Ovary (tissue), 9 donors: ENCODE measurements around the gene DCST1. TPM values are rescaled to one million over a fixed set of nuclear protein-coding genes. Genes with fewer than 3 reads are reported as not detected.

Experiments
- DNase-seq, 5 donors: peaks; one replicate each; pipeline ENCODE4 v3.0.0-alpha.2; 2019 to 2020
- H3K27ac ChIP-seq, 2 donors: fragments of 200-600 bp; one replicate each; pipeline versions ENCODE4 v1.5.1 to v1.8.0; 2019 to 2022
- H3K27me3 ChIP-seq: fragments of 200-600 bp; one replicate; pipeline ENCODE4 v1.8.0; 2022
- H3K36me3 ChIP-seq: fragments of 200-600 bp; sonication (generic); one replicate; pipeline ENCODE4 v1.5.1; 2019
- H3K4me1 ChIP-seq: one replicate; pipeline ENCODE4 v1.8.1; 2013; ENCODE audit warnings: mild to moderate bottlenecking, moderate library complexity; ENCODE audit not compliant: insufficient read depth
- H3K4me3 ChIP-seq: fragments of 200-600 bp; sonication (generic); one replicate; pipeline ENCODE4 v1.5.1; 2017
- H3K9me3 ChIP-seq, 2 donors: fragments of 200-600 bp in 1 of 2; sonication (generic) in 1 of 2; one replicate each; pipeline versions ENCODE4 v1.5.1 to v1.8.1; 2013 to 2019; ENCODE audit warnings: mild to moderate bottlenecking in 1 of 2, moderate library complexity in 1 of 2
- EP300 ChIP-seq: sonication (generic); formaldehyde crosslinking; IDR thresholded peaks from one replicate; pipeline ENCODE4 v1.6.1; 2017; ENCODE audit warnings: antibody characterized with exemption
- POLR2A ChIP-seq: fragments of 450-650 bp; IDR thresholded peaks from one replicate; pipeline ENCODE4 v1.6.1; 2017; ENCODE audit warnings: antibody characterized with exemption, mild to moderate bottlenecking, moderate library complexity
- WGBS, 3 donors: extraction: QIAGEN DNeasy Blood & Tissue Kit in 1 of 3; methylation state at CpG; one replicate each; pipeline versions ENCODE4 v1.1.5 to v1.1.7; 2013 to 2017; 5-methylcytosine and 5-hydroxymethylcytosine counted together
- intact Hi-C, 4 donors: fragments of 100-400 bp; cut with DNase I; formaldehyde crosslinking; loops; one replicate each; pipeline versions ENCODE4 v1.11.0 to v1.15.1; 2022 to 2023
- polyA plus RNA-seq, 2 donors: library from polyadenylated mRNA; stranded (reverse); fragments of 200-250 nt in 1 of 2; fragments of 350-450 nt in 1 of 2; fragmentation: Illumina TruSeq in 1 of 2; extraction: RNeasy Lipid Tissue Mini Kit (QIAGEN cat#74804) in 1 of 2; gene quantifications; one replicate each; pipeline ENCODE4 v1.2.3, GENCODE V29; 2013 to 2014
- total RNA-seq, 7 donors: library from RNA; depleted of rRNA in 2 of 7; stranded (reverse); fragments of >200 nt in 2 of 7; fragmentation: NEBNext Ultra II Directional in 3 of 7; extraction: Animal tissue kit (Norgen Biotek cat#: 25700) in 3 of 7; gene quantifications; one replicate each; pipeline versions ENCODE4 v1.1.0 to v1.2.4, GENCODE V29; 2016 to 2023
- TF ChIP-seq, protein P1 (sequence below), 3 donors: fragments of 450-650 bp in 2 of 3; fragments of 200-600 bp in 1 of 3; IDR thresholded peaks; one replicate each; pipeline versions ENCODE4 v1.5.1 to v1.8.0; 2016 to 2022; ENCODE audit warnings: antibody characterized with exemption in 3 of 3, mild to moderate bottlenecking in 1 of 3
- donor health status: DM: no; HTN: no; CAD: no; lungs with moderate emphysema.
- donor health status: DM: no; HTN: no; CAD: no.
- donor health status: Bipolar disorder and iron deficiency.
- donor health status: DM: yes; HTN: yes; CAD: no.
- donor health status: DM: no; HTN: no; CAD: no.
- donor health status: DM: yes; HTN: yes; CAD: no.

Gene DCST1
- total and polyA plus RNA-seq, 9 donors = 0.06 to 0.80 (median 0.30) TPM; not detected in 4

DNA sequence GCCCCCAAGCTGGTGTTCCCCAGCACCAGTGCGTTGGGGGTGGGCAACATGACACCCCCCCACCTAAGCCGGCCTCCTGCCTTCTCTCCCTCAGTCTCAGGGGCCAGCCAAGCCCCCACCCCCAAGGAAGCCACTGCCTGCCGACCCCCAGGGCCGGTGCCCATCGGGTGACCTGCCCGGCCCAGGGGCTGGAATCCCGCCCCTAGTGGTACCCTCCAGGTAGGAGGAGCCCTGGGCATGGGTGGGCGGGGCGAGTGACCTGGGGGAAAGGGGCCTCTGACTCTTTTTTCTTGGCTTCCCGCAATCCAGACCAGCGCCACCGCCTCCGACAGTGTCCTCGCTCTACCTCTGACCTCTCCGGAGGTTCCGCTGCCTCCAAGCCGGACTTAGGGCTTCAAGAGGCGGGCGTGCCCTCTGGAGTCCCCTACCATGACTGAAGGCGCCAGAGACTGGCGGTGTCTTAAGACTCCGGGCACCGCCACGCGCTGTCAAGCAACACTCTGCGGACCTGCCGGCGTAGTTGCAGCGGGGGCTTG is 28.6 kb downstream of the DCST1 start:
- H3K36me3 ChIP-seq = no peaks in the 10 kb centered on the region
- TF ChIP-seq EP300 (no peak), POLR2A (no peak)
- TF ChIP-seq, protein P1, sequence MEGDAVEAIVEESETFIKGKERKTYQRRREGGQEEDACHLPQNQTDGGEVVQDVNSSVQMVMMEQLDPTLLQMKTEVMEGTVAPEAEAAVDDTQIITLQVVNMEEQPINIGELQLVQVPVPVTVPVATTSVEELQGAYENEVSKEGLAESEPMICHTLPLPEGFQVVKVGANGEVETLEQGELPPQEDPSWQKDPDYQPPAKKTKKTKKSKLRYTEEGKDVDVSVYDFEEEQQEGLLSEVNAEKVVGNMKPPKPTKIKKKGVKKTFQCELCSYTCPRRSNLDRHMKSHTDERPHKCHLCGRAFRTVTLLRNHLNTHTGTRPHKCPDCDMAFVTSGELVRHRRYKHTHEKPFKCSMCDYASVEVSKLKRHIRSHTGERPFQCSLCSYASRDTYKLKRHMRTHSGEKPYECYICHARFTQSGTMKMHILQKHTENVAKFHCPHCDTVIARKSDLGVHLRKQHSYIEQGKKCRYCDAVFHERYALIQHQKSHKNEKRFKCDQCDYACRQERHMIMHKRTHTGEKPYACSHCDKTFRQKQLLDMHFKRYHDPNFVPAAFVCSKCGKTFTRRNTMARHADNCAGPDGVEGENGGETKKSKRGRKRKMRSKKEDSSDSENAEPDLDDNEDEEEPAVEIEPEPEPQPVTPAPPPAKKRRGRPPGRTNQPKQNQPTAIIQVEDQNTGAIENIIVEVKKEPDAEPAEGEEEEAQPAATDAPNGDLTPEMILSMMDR (IDR thresholded peaks at IDR 0.05) = no peak
- intact Hi-C loops = loop anchor here in 3 of 4 donors (5.0 to 10.0 kb wide), 2 partner anchors 105 to 277 kb away; partner anchors contain the start of gene PBXIP1 (in 2 of the 3)
- H3K4me3 ChIP-seq = no peak overlapping the region
- peak; percentile 23 to 59 (median 46) for DNase-seq
- H3K9me3 ChIP-seq = no peaks in the 10 kb centered on the region
- no peaks in the 10 kb centered on the region for H3K27me3 ChIP-seq
- no peak overlapping the region for H3K27ac ChIP-seq
- 34 to 41% (median 35%) methylated on average over 26 to 29 of the region's 29 CpGs for WGBS, 3 donors
- peaks cover 7% of the 10 kb centered on the region for H3K4me1 ChIP-seq

DNA sequence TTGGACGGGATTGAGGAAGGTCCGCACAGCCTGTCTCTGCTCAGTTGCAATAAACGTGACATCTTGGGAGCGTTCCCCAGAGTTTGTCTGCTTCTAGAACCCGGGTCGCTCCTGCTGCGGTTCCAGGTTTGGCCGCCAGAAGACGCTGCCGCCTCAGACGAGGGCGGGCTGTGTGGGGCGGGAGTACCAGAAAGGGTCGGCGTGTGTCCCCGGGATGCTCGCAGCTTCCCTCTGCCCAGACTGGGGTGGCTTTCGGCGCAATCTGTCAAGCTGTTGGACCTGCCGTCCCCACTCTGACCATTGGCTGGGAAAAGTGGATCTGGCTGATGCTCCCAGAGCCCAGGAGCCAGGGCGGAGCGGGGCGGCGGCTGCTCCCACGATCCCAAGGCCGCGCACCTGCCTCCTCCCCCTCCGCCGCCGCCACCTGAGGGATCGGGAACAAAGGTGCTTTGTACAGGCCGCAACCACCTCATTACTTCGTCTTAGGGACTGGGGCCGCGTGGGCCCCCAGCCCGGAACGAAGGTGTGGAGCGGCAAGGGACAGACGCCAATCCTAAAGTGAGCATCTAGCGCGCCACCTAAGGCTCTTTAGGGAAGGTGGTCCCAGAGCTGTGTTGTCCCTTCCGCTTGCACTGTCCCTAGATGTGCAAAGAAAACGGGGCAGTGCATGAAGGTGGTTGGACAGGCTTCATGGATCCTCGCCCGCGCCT is 29.2 kb downstream of the DCST1 start:
- Histone ChIP-seq H3K4me1 (peaks cover 7% of the 10 kb centered on the region), H3K9me3 (no peaks in the 10 kb centered on the region), H3K4me3 (peak overlapping the region; percentile 75), H3K36me3 (no peaks in the 10 kb centered on the region), H3K27ac (peak overlapping the region; percentile 71 to 81), H3K27me3 (no peaks in the 10 kb centered on the region)
- intact Hi-C loops = loop anchor here in 3 of 4 donors (5.0 to 10.0 kb wide), 2 partner anchors 106 to 278 kb away; partner anchors contain the start of gene PBXIP1 (in 2 of the 3)
- peak in 4 of 5 donors; percentile 52 to 74 (median 68) for DNase-seq
- WGBS, 3 donors = 4 to 8% (median 8%) methylated on average over 45 to 46 of the region's 46 CpGs
- no peak for TF ChIP-seq POLR2A
- TF ChIP-seq EP300 = no peak
- TF ChIP-seq, protein P1 (IDR thresholded peaks at IDR 0.05) = peak; percentile 32 to 60 (median 50)

DNA sequence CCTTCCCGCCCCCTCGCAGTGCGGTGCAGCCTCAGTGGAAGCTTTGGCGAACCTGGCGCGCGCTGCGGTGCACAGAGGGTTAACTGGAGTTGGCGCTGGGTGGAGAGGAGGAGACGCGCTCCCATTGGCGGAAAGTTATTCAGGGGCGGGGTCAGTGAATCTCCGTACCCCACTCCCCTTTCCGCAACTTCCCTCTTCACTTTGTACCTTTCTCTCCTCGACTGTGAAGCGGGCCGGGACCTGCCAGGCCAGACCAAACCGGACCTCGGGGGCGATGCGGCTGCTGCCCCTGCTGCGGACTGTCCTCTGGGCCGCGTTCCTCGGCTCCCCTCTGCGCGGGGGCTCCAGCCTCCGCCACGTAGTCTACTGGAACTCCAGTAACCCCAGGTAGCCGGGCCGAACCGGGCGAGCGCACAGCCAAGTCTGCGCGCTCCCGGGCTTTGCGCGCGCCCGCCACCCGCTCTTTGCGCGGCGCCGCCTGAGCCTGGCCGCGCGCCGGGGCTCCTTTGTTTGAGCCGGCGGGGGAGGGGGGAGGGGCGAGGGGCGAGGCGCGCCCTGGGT is 30.0 kb downstream of the DCST1 start, which contains the start of gene EFNA4:
Gene EFNA4 (plus strand): TSS at position 191 of the 561 bp plus-strand sequence. CDS start 84 bp downstream, at position 275.
- Histone ChIP-seq H3K4me1 (peaks cover 7% of the 10 kb centered on the region), H3K27ac (peak within 1 kb of the TSS; percentile 71 to 81), H3K27me3 (no peaks in the 10 kb centered on the region), H3K9me3 (no peaks in the 10 kb centered on the region), H3K4me3 (peak within 1 kb of the TSS; percentile 75), H3K36me3 (no peaks in the 10 kb centered on the region)
- TF ChIP-seq POLR2A (peak; percentile 45), EP300 (no peak)
- TF ChIP-seq, protein P1 (IDR thresholded peaks at IDR 0.05) = no peak
- DNase-seq = peak; percentile 83 to 88 (median 86)
- intact Hi-C loops = loop anchor here in 3 of 4 donors (5.0 to 10.0 kb wide), 2 partner anchors 106 to 279 kb away; partner anchors contain the start of gene PBXIP1 (in 2 of the 3)
- 0 to 1% (median 0%) methylated on average over 29 to 57 of the region's 57 CpGs for WGBS, 3 donors

DNA sequence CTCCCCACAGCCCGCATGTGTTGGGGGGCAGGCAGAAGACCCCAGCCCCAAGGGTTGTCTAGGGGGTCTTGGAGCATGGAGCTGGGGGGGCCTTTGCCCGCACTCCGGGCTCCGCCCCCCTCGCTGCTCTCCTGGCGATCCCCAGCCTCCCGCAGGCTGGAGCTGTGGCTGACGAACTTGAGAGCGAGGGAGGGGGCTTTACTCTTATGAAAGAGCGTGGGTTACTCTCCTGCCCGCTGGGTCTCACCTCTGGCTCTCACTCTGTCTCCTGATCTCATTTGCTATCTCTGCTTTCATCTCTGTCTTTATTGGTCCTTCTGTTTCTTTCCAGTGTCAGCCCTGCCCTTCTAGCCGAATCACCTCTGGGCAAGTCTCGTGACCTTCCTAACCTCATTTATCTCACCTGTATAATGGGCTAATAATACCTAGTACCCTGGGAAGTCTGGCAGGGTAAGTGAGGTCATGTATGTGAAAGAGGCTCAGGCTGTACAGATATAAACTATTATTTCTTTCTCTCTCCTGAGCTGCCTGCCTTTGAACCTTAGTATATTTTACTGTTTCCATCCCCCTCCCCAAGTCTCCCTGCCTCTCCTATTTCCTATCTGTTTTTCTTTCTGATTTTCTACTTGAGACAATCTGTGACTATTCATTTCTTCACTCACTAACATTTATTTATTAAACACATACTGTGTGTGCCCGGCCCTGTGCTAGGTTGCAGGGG is 30.6 kb downstream of the DCST1 start:
- Histone ChIP-seq H3K9me3 (no peaks in the 10 kb centered on the region), H3K36me3 (no peaks in the 10 kb centered on the region), H3K27me3 (no peaks in the 10 kb centered on the region), H3K4me3 (peak overlapping the region; percentile 75), H3K27ac (peak overlapping the region; percentile 71 to 81), H3K4me1 (peaks cover 7% of the 10 kb centered on the region)
- intact Hi-C loops = loop anchor here in 3 of 4 donors (5.0 to 10.0 kb wide), 2 partner anchors 107 to 279 kb away; partner anchors contain the start of gene PBXIP1 (in 2 of the 3)
- TF ChIP-seq, protein P1 (IDR thresholded peaks at IDR 0.05) = no peak
- no peak for TF ChIP-seq POLR2A
- TF ChIP-seq EP300 = no peak
- WGBS, 3 donors = 6 to 12% (median 9%) methylated on average over 12 to 14 of the region's 14 CpGs
- DNase-seq = peak in 2 of 5 donors; percentile 53 to 58
